COLO668 (cell line): ENCODE measurements around the gene SIPA1L3.

Experiments
- DNase-seq: peaks from one replicate; lab custom pipeline; 2025; ENCODE audit not compliant: unreplicated experiment; lab: John Stamatoyannopoulos, UW

The SIPA1L3 gene

DNA sequence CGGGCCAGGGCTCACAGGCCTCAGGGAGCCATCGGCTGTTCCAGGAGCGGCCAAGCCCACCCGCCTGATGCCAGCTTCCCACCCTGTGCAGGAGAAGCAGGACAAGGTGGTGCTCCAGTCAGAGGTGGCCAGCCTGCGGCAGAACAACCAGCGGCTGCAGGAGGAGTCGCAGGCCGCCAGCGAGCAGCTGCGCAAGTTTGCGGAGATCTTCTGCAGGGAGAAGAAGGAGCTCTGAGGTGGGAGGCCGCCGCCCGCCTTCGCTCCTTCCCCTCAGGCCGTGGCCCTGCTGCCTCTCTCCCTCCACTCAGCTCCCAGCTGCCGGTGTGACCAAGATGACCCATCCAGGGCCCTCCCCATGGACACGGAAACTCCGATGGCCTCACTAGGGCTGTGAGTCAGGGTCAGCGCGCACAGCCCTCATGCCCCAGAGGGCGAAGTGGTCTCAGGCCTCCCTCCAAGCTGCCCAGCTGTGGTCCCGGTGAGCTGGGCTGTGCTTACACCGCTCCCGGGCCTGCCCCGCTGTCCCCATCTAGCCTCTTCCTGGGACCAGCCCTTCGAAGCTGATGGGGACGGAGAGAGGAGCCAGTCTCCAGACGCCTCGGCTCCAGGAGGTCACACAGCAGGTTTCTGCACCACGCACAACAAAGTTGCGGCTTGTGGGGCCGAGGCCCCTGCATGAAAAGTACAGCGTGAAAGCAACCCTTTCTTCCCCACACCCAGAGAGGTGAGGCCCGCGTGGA lies 299.2 kb downstream of the SIPA1L3 start:
- DNase-seq, result no peak

DNA sequence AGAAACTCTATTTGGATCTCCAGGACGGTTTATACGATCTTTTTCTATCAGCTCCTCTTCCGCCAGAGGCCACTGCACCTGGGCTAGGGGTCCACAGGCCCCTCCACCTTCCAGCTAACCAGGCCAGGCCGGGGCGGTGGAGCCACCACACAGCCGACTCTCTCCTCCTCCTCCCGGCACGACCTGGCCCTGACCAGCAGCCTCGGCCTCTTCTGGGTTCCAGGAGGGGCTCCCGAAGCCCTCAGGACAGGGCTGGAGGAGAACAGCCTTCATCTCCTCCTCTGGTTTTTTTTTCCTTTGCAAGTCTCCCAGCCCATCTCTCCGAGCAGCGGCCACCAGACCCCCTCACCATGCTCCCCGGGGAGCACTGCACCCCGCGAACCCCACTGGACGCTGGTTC lies 299.9 kb downstream of the SIPA1L3 start:
- no peak for DNase-seq

DNA sequence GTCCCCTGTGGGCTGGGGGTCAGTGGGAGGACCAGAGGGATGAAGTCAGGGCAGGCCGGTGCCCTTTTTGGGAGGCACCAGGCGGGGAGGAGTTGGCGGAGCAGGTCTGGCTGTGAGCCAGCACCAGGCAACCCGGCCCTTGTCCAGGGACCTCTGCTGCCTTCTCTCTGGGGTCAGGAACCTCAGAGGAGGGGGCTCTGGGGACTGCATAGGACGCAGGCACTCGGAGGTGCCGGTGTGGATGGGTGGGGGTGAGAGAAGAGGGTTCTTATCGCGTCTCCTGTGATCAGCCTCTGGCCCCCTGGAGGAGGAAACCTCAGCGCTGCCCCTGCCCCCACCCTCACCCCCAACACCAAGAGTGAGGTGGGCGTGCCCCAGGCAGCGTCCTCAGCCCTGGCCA lies 300.5 kb downstream of the SIPA1L3 start:
- peak; percentile 5 for DNase-seq

DNA sequence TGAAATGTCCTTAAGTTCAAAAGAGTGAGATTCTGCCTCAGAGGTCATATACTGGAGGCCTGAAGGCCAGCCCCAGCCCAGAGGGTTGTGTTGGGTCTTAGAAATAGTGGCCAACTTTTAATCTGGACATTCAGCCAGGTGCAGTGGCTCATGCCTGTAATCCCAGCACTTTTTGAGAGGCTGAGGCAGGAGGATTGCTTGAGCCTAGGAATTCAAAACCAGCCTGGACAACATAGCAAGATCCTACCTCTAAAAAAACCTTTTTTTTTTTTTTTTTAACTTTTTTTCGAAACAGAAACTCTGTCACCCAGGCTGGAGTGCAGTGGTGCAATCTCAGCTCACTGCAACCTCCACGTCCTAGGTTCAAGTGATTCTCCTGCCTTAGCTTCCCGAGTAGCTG lies 301.6 kb downstream of the SIPA1L3 start:
- DNase-seq, result no peak

DNA sequence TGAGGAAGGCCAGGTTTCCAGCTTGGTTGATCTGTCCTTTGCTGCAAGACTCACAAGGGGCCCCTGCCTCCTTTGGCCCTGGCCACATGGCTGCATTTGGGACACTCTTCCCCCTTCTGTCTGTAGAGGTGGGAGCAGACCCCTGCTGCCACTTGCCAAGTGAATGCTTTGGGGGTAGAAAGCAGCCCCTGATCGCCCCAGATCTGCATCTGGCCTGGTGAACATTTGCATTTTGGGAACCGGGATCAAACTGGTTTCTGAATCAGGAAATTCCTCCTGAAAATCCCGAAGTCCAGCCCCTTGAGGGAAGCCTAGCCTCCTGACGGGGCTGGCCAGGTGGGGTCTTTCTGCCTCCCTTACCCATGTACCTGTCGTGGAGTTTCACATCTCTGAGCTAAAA lies 302.1 kb downstream of the SIPA1L3 start:
- DNase-seq, result peak; percentile 39

DNA sequence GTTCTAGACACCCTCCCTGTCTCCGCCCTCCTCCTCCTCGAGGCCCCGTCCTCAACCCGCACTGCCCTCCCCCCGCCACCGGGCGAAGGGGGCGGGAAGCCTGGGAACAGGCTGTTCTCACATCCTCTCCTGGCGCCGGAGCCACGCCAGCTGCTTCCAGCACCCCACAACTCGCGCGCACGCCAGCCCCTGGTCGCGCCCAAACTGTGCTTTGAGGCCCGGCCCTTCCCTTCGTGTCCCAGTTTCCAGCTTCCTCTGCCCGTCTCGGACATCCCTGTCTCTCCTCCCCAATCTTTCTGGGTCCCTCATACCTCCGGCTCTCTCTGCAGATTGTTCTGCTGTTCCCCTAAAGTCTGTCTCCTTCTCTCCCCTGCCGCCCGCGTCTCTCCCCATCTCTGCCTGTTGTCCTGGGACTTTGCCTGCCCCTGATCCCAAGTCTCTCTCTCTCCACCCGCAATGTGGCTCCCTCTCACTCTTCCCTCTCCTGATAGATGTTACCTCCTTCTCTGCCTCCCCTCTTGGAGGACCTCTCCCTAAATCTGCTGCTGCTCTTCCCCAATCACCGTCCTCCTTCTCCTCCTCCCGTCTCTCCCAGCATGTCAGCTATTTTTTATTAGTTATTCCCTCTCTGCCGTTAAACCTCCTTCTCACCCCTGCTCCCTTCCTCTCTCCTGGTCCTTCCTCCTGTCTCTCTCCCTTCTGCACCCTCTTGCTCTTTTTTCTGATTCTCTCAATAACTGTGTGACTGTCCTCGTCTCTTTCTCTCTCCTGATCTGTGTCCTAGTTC lies 302.9 kb downstream of the SIPA1L3 start:
- peak; percentile 76 for DNase-seq

DNA sequence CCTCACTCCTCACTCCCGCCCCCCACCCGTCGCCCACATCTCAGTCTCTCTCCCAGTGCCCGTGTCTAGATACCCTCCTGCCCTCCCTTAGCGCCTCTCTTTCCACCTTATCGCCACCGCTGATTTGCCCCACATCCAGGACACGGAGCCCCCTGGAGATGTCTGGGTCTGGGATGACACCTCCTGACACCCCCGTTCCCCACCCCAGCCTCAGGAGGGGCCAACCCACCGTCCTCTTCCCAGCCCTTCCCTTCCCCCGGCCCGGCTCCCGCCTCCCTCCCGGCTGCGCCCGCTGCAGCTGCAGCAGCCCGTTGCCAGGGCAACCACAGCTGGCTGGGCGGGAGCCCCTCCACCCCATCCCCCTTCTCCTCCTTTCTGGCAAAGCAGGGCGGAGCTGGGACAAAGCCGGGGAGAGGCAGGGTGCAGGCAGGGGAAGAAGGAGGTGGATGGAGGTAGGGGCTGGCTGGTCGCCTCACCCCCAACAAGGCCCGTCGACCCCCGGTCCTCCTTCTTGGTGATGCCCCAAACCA lies 303.5 kb downstream of the SIPA1L3 start:
- peak; percentile 74 for DNase-seq

DNA sequence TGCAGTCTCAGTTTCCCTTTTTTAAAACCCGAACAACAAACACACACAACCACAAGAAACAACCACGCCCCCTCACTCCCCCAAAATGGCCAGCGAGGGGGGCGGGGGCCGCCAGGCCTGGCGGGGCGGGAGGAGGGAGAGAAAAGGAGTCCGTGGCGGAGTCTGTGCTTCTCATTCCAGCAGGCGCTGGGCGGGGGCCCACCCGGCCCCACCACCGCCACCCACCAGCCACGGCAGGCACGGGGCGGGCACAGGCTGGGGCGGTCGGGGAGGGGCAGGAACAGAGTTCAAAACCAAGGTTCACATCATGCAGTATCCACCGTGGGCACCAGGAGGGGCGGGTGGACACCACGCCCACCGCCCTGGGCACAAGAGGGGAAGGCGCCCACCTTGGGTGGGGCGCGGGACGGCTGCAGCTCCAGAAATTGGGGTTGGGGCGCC lies 304.2 kb downstream of the SIPA1L3 start:
- DNase-seq, result no peak

DNA sequence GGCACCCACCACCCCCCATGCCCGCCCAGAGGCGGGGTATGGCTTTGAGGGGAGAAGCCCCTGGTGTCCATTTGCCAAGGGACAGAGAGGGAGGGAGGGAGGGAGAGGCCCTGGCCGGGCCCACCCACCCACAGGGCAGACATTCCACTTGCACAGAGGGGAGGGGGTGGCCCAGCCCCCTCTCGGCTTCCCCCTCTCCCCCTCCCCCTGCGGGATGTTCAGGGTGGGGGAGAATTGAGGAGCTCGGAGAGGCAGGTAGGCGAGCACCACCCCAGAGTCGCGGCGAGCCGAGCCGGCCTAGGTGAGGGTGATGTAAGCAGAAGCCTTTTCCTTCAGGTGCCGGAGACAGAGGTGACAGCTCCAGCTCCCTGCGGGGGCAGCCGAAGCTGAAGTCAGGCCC lies 304.8 kb downstream of the SIPA1L3 start:
- DNase-seq, result no peak

DNA sequence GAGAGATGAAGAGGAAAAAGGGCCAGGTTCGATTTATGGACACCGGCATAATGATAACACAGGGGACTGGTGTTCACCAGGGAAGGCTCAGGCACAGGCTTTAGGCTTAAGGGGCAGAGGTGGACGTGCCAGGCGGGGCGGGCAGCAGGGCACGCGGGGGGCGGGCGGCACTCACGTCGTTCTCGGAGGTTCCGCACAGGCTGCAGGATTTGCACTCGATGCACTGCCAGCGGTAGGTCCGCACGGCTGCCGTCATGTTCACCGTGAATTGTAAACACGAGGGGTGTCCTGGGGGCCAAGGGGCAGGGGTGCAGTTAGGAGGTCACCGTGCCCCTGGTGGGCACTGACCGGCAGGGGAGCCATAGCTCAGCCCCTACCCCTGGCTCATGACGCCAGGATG lies 306.5 kb downstream of the SIPA1L3 start:
- no peak for DNase-seq

DNA sequence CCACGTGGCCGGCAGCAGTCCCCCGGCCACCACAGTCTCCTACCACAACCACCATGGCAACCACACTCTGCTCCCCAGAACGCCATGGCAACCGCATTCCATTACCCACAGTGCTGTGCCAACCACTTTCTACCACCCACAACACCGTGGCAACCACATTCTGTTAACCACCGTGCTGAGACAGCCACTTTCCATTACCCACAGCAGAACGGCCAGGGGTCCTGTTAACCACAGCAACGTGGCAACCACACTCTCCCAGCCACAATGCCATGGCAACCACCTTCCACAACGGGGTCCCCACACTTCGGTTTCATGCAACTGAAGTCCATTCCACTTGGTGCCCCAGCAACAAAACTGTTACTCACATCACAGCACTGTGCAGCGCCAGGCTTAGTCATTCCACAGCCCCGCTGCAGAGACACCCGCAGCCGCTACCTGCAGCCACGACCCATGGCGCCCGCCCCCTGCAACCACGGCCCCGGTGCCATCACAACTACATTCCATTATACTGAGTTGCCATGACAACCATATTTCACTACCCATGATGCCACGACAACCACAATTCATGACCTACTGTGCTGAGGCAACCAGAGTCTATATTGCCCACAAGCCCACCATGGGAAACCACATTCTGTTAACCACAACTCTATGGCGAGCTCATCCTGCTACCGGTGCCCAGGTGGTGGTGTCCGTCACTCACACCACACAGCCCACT lies 307.1 kb downstream of the SIPA1L3 start:
- peak; percentile 37 for DNase-seq

DNA sequence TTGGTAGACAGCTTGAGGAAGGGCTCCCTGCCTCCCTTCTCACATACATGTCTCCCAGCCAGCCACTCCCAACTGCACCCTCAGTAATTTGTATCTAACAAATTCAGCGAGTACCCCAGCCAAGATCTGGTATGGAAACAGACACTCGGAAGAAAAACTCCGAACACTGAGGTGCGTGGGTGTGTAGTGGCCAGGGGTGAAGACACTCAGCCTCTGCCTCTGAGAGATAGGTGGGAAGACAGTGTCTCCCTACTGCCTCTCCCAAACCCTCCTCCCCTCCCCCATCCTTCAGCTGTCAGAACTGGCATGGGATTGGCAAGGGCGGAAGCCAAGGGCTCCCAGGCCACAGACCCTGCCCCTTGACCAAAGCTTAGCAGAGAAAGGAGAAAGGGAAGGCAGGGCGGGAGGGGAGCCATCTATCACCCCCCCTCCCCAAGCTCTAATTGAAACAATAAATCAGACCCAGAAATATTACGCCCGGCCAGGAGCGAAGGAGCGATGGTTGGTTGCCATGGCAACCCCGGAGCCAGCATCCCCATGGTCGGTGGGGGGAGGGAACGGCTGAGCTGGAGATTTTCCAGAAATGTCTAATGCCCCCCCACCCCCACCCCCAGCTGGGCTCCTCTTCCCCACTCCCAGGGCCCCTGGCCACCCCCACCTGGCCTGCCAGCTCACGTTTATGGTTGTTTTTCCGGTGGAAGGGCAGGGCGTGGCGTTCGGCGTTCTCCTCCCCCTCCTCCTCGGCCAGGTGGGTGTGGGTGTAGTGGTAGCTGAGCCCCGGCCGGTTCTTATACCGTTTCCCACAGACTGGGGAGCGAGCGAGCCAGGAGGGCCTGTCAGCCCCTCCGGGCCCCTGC lies 310.0 kb downstream of the SIPA1L3 start:
- no peak for DNase-seq

DNA sequence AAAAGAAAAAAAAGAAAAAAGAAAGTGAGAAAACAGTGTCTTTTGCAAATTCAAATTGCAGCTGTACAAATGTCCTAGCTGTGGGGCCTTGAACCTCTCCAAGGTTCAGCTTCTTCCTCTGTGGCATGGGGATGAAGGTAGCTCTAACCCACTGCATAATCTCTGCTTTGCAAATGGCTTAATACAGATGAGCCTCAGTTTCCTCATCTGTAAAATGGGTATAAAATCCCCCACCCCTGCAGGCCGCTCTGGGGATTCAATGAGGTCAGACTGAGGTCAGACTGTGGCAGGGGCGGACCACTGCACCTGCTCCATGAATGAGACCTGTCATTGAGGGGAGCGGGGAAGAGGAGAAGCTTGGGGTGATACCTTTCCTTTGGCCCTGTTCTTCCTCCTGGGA lies 311.2 kb downstream of the SIPA1L3 start:
- no peak for DNase-seq

DNA sequence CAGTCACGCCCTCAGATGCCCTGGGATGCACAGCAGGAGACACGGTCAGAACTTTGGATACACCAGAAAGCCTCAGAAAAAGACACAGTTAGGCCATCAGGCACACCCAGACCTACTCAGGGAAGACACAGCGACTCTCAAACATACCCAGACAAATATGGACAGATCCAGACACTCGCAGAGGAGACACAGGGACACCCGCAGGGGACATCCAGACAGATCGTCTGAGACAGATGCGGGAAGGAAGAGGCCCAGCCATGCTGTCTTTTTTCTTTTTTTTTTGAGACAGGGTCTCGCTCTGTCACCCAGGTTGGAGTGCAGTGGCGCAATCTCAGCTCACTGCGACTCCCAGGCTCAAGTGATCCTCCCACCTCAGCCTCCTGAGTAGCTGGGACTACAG lies 312.2 kb downstream of the SIPA1L3 start:
- no peak for DNase-seq

DNA sequence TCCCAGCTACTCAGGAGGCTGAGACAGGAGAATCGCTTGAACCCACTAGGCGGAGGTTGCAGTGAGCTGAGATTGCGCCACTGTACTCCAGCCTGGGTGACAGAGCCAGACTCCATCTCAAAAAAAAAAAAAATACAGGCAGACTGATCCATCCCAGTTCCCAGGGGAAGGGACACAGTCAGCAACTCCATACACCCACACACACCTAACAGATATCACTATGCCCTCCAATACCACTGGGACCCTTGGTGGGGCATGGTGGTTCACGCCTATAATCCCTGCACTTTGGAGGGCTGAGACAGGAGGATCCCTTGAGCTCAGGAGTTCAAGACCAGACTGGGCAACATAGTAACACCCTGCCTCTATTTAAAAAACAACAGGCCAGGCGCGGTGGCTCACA lies 314.4 kb downstream of the SIPA1L3 start:
- no peak for DNase-seq

DNA sequence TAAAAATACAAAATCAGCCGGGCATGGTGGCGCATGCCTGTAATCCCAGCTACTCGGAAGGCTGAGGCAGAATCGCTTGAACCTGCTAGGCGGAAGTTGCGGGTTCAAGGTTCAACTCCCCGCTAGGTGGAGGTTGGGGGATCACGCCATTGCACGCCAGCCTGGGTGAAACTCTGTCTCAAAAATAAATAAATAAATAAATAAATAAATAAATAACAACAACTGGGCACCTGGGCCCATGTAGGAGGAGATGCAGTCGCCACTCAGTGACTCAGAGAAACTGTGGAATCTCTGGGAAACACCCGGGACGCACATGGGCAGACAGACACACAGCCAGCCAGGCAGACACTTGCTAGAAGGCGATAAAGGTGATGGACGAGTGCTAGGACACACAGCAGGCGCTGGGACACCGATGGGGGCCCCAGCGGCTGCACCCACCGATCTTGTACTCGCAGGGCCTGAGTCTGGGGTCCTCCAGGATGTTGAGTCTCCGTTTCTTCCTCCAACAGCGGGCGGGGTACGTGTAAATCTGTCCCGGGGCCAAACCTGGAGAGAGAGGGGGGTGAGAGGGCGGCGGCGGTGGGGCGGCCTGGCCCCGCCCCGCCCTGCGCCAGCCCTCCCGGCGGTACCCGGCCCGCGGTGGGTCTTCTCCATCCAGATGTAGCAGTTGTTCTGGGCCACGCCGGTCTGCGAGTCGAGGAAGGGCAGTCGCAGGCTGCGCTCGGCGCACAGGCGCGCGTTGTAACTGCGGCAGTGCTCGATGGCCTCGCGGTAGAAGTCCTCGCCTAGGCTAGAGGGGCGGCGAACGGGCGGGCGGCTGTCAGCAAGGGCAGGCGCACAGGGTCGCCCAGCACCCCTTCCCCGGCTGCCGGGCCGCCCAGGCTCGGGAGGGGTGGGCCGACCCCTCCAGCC lies 315.2 kb downstream of the SIPA1L3 start:
- no peak for DNase-seq

DNA sequence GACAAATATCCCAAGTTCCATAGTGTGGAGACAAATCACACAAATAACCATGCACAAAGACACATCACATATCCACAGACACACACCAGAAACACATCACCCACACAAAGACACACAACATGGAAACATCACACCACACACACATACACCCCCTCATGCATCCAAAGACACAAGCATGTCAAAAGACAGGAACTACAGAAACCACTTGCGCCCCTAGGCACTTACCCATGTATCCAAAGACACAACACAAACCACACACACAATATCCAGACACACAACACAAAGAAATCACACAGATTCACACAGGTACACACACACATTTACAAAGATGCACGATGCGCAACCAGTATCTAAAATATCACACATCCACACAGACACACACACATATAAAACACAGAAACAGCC lies 316.1 kb downstream of the SIPA1L3 start:
- no peak for DNase-seq

DNA sequence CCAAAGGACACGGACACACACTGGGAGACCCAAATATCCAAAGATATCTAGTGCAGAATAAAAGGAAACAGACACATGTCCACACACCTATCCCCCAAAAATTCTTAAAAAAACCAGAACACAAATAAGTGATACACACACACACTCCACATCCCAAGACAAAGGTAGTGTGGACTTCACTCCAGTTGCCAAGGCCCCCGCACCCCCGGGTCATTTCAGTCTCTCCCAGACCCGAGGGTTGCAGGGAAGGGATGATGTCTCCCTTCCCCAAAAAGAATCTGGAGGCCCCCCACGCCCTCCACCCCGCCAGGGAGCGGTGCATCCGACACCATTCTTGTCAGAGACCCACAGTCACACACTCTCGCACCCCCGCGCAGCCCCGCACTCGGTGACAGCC lies 316.6 kb downstream of the SIPA1L3 start:
- DNase-seq, result no peak

DNA sequence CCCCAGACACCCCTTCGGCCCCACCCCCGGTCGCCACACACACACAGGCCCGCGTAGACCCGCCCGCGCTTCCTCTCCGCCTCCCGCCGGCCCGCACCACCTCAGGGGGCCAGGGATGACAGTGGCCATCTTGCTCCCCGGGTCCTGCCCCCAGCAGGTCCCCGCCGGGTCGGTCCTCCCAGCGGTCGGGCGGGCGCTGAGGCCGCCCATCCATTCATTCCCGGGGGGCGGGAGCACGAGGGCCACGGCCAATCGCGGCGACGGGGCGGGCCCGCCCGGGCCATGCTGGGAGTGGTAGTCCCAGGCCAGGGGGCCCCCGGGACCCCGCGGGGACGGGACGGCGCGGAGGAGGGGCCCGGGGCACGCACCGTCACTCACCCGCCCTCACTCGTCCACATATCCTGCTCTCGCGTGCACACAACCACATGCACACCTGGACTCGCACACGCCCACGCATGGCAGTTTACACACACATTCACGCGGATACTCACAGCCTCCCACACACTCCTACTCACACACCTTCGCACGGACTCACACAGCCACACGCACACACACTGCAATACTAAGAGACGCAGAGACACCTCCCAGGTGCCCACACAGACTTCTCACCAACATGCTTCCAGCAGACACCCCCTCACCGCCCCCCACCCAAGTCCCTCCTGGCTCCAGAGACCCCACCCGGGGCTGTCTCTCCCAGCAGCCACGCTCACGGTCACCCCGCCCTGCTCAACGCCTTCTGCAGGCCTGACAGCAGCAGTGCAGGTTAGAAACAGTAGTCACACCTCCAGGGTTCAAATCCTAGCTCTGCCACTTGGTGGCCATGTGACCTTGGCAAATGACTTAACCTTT lies 317.2 kb downstream of the SIPA1L3 start, which contains the start of gene DPF1:
Gene DPF1 (minus strand): TSS at position 209 of the 849 bp plus-strand sequence. CDS start 80 bp downstream, at position 129.
- DNase-seq, result peak; percentile 86
